Heart right ventricle (tissue), 16 donors: Measurements from ENCODE around the gene EFCAB11. TPM values are rescaled to one million over a fixed set of nuclear protein-coding genes. Genes with fewer than 3 reads are reported as not detected.

ENCODE experiments used
- ATAC-seq, 8 donors: fragments of 200-7000 bp; cut with Tn5 transposase; one replicate each; pipeline ENCODE4 v1.9.1; 2020; ENCODE audit warnings: mild to moderate bottlenecking in 8 of 8, moderate library complexity in 8 of 8, moderate number of reproducible peaks in 1 of 8
- DNase-seq, 2 donors: peaks; one replicate each; pipeline ENCODE4 v3.0.0-alpha.2; 2020
- H3K27ac ChIP-seq, 10 donors: fragments of 200-600 bp; sonication (generic) in 2 of 10; one replicate each; pipeline versions ENCODE4 v1.5.0 to v1.8.0; 2020 to 2022; ENCODE audit warnings: mild to moderate bottlenecking in 3 of 10
- H3K27me3 ChIP-seq, 7 donors: fragments of 200-600 bp; one replicate each; pipeline ENCODE4 v1.8.0; 2021 to 2022; ENCODE audit warnings: mild to moderate bottlenecking in 2 of 7
- H3K36me3 ChIP-seq, 9 donors: fragments of 200-600 bp; sonication (generic) in 1 of 9; one replicate each; pipeline versions ENCODE4 v1.5.0 to v1.8.0; 2020 to 2022; ENCODE audit warnings: mild to moderate bottlenecking in 2 of 9
- H3K4me1 ChIP-seq, 9 donors: fragments of 200-600 bp; sonication (generic) in 1 of 9; one replicate each; pipeline versions ENCODE4 v1.5.0 to v1.8.0; 2020 to 2022; ENCODE audit warnings: mild to moderate bottlenecking in 4 of 9
- H3K4me3 ChIP-seq, 10 donors: fragments of 200-600 bp; sonication (generic) in 2 of 10; one replicate each; pipeline versions ENCODE4 v1.5.0 to v1.8.0; 2020 to 2022; ENCODE audit warnings: mild to moderate bottlenecking in 7 of 10, moderate library complexity in 2 of 10
- H3K9me3 ChIP-seq, 11 donors: fragments of 200-600 bp in 10 of 11; sonication (generic) in 2 of 11; one replicate each; pipeline versions ENCODE4 v1.5.0 to v1.8.0; 2013 to 2022; ENCODE audit warnings: mild to moderate bottlenecking in 2 of 11, control low read depth in 1 of 11, moderate library complexity in 1 of 11
- CTCF ChIP-seq, 9 donors: fragments of 200-600 bp; sonication (generic) in 2 of 9; IDR thresholded peaks; one replicate each; pipeline versions ENCODE4 v1.5.0 to v1.8.0; 2021 to 2022; ENCODE audit warnings: antibody characterized with exemption in 9 of 9, mild to moderate bottlenecking in 5 of 9, moderate library complexity in 1 of 9
- WGBS, 2 donors: extraction: QIAGEN DNeasy Blood & Tissue Kit; methylation state at CpG; one replicate each; pipeline ENCODE4 v1.1.7; 2013; ENCODE audit warnings: inconsistent platforms in 1 of 2; 5-methylcytosine and 5-hydroxymethylcytosine counted together
- intact Hi-C, 10 donors: fragments of 100-400 bp; cut with DNase I; formaldehyde crosslinking; loops; one replicate each; pipeline versions ENCODE4 v1.11.1 to v1.14.2; 2022
- long read RNA-seq, 3 donors: library from polyadenylated mRNA; unstranded; transcript quantifications; one replicate each; pipeline ENCODE4 v2.0.0, GENCODE V29; 2020 to 2021
- polyA plus RNA-seq, 2 donors: library from polyadenylated mRNA; stranded (reverse); fragments of 200-250 nt; gene quantifications; one replicate each; pipeline ENCODE4 v1.2.3, GENCODE V29; 2013
- total RNA-seq, 10 donors: library from RNA; stranded (reverse); fragmentation: NEBNext Ultra II Directional in 3 of 10; extraction: Animal tissue kit (Norgen Biotek cat#: 25700) in 3 of 10; gene quantifications; one replicate each; pipeline versions ENCODE4 v1.2.1 to v1.2.4, GENCODE V29; 2021 to 2023
- donor health status: Arrhythmogenic right ventricular cardiomyopathy.
- donor health status: ischemic (EF 13 %, LVEDD 7.1; RV severe dilation, severe dysfunction).
- donor health status: healthy with polysubstance abuse.
- donor health status: DM: no; HTN: yes; CAD: no.
- donor health status: DM: no; HTN: no; CAD: no.
- donor health status: ischemic (EF 25% LVEDD 6.9; RV normal size, moderate dysfunction).
- donor health status: ischemic (EF 25% LVEDD 5.7; RV mildly dilated, moderate dysfunction).
- donor health status: healthy.
- donor health status: DM: yes; HTN: yes; CAD: no.
- donor health status: Ischemic cardiomyopathy.
- donor health status: ischemic (EF 35%, LVEDD 5.7; RV mildly dilated, moderate dysfunction).
- donor health status: nonischemic (EF 11% LVEDD 7.7; RV severe dilation, severe dysfunction).
- donor health status: DM: yes; HTN: yes; CAD: no.
- donor health status: PGD.
- donor health status: ischemic (EF 29% LVEDD 5.4; RV normal size, mild dysfunction).
- donor health status: nonischemic (EF 23%, LVEDD 6.1; RV moderate dilation, normal function).

Gene EFCAB11
- total RNA-seq (1 to 10 TPM; 2.4 to 6.7 (median 3.6) TPM), polyA plus RNA-seq (1 to 10 TPM in 1 of 2 donors, under 1 TPM in 1; 0.95 to 2.9 TPM)
- long read RNA-seq, donor 1, result 0 reads
- long read RNA-seq, donor 2, partial matches to known transcripts, result 0 of 1 reads
- long read RNA-seq, donor 2, other reads (novel, unspliced or antisense), result 0 of 1 reads
- long read RNA-seq, donor 3, transcript EFCAB11-201 (6 exons, 3,095 nt), result major isoform, 7 of 9 reads
- long read RNA-seq, donor 3, partial matches to known transcripts, result 0 of 9 reads
- long read RNA-seq, donor 3, other reads (novel, unspliced or antisense), result 0 of 9 reads

- DNase-seq (peak; percentile 95 to 98), ATAC-seq (peak; percentile 95 to 98 (median 98))
- peak within 1 kb of the TSS in 9 of 10 donors; percentile 62 to 94 (median 78) for H3K27ac ChIP-seq
- TF ChIP-seq CTCF (IDR thresholded peaks at IDR 0.05), result no peak
- no peaks in the 10 kb centered on the region for H3K9me3 ChIP-seq
- H3K4me1 ChIP-seq, result peaks cover 0 to 28% (median 13%) of the 10 kb centered on the region in 9 donors
- intact Hi-C loops, result no loop called here
- WGBS, 2 donors, result 2 to 3% methylated on average over 44 of the region's 44 CpGs
- H3K27me3 ChIP-seq, result no peaks in the 10 kb centered on the region
- H3K36me3 ChIP-seq, result peaks cover 0 to 28% (median 0%) of the 10 kb centered on the region in 9 donors
- peak within 1 kb of the TSS; percentile 59 to 99 (median 84) for H3K4me3 ChIP-seq
Measured at GRCh38 chr14:89954070-89955021, at the start of gene EFCAB11. Gene EFCAB11, minus strand, starts transcription at chr14:89954730. Its CDS starts 70 bp downstream, at chr14:89954660.

- DNase-seq (no peak), ATAC-seq (no peak)
- H3K27ac ChIP-seq, result no peak overlapping the region
- H3K27me3 ChIP-seq, result no peaks in the 10 kb centered on the region
- WGBS, 2 donors, result 89 to 91% methylated on average over 6 of the region's 6 CpGs
- H3K4me1 ChIP-seq, result no peaks in the 10 kb centered on the region
- no peak overlapping the region for H3K4me3 ChIP-seq
- peaks cover 0 to 79% (median 0%) of the 10 kb centered on the region in 9 donors for H3K36me3 ChIP-seq
- TF ChIP-seq CTCF (IDR thresholded peaks at IDR 0.05), result no peak
- H3K9me3 ChIP-seq, result no peaks in the 10 kb centered on the region
- intact Hi-C loops, result loop anchor here in 1 of 10 donors (5.0 kb wide), 1 partner anchor 1139 kb away; no protein-coding TSS in a partner anchor
Measured at GRCh38 chr14:90003526-90004307, 49.2 kb upstream of the EFCAB11 start.

- H3K4me1 ChIP-seq, result no peaks in the 10 kb centered on the region
- TF ChIP-seq CTCF (IDR thresholded peaks at IDR 0.05), result no peak
- DNase-seq, result no peak
- intact Hi-C loops, result loop anchor here in 1 of 10 donors (5.0 kb wide), 1 partner anchor 1141 kb away; no protein-coding TSS in a partner anchor
- H3K27me3 ChIP-seq, result no peaks in the 10 kb centered on the region
- H3K4me3 ChIP-seq, result no peak overlapping the region
- 96% methylated on average over 2 of the region's 2 CpGs for WGBS, 2 donors
- no peaks in the 10 kb centered on the region for H3K9me3 ChIP-seq
- ATAC-seq, result no peak
- H3K36me3 ChIP-seq, result peaks cover 0 to 85% (median 11%) of the 10 kb centered on the region in 9 donors
- H3K27ac ChIP-seq, result no peak overlapping the region
Measured at GRCh38 chr14:90000935-90001334, 46.4 kb upstream of the EFCAB11 start.
